Measurements from ENCODE around the gene POLE3. TPM values are rescaled to one million over a fixed set of nuclear protein-coding genes. Genes with fewer than 3 reads are reported as not detected.
"Not testable (repeated sequence)": the region's sequence is repeated elsewhere in the genome, so short reads cannot be mapped to it uniquely, and the experiment has no call there.

POLE3 gene
- polyA plus RNA-seq, 1 donor: 48.0 TPM

GRCh38 chr9:113379094-113379828, 31.2 kb downstream of the POLE3 start:
- peaks cover 61% of the 10 kb centered on the region for H3K4me1 ChIP-seq (ENCODE audit: control insufficient read depth, insufficient read depth, low read length)
- H3K27ac ChIP-seq (ENCODE audit: low read length): peak overlapping the region; percentile 93
- H3K36me3 ChIP-seq (ENCODE audit: control insufficient read depth, insufficient read depth, low read length): peaks cover 11% of the 10 kb centered on the region
- no CpG with 5 or more reads among the region's 24 CpGs for WGBS (ENCODE audit: insufficient coverage, low lambda C conversion rate)
- not testable (repeated sequence) for H3K4me3 ChIP-seq (ENCODE audit: low read length); H3K27me3 ChIP-seq (ENCODE audit: control insufficient read depth, insufficient read depth, low read length); H3K9me3 ChIP-seq (ENCODE audit: control insufficient read depth, low read depth, low read length)
- DNase-seq: peak in 1 of 2 donors; percentile 60

DNA sequence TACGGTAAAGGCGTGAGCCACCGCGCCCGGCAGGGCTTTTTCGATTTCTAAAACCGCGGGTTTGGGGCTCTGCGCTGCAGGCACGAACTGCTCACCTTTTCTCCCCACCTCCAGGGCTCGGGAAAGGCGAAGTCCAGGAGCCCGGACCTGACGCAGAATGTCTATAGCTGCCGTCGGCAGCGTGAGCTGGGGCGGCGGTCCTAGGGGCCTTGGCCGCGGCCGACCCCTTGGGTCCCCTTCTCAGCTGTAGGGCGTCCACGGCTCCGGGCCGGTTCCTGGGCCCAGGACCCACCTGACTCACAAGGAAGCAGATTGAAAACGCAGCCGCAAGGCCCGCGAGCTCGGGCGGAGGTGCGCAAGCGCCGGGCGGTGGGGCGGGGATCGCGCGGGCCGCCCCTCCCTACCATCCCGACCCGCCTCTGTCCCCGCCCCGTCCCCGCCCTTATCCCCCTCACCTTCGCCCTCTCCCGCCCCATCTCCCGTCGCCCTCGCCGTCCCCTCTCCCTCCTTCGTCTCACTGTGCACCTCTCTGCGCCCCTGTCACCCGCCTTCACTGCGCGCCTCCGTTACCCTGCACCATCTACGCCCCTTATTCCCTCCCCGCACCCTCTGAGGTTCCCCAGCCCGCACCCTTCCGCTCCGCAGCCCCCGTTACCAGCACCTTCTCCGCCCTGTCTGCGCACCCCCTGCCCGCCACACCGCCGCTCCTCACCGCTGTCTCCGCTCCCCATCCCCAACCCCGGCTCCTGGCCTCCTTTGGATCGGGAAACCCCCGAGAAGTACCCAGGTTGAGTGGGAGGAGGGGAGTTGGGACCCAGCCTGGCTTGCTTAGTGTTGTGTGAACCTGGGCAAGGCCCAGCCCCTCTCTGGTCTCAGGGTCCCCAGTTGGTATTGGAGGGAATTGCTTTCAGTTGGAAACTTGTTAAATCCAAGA, 33.6 kb downstream of the POLE3 start, which contains the start of gene HDHD3:
Gene HDHD3 (minus strand): TSS at position 353 of the 934 bp plus-strand sequence. CDS start 2,632 bp downstream, outside the sequence.
- peaks cover 67% of the 10 kb centered on the region for H3K4me1 ChIP-seq (ENCODE audit: control insufficient read depth, insufficient read depth, low read length)

DNA sequence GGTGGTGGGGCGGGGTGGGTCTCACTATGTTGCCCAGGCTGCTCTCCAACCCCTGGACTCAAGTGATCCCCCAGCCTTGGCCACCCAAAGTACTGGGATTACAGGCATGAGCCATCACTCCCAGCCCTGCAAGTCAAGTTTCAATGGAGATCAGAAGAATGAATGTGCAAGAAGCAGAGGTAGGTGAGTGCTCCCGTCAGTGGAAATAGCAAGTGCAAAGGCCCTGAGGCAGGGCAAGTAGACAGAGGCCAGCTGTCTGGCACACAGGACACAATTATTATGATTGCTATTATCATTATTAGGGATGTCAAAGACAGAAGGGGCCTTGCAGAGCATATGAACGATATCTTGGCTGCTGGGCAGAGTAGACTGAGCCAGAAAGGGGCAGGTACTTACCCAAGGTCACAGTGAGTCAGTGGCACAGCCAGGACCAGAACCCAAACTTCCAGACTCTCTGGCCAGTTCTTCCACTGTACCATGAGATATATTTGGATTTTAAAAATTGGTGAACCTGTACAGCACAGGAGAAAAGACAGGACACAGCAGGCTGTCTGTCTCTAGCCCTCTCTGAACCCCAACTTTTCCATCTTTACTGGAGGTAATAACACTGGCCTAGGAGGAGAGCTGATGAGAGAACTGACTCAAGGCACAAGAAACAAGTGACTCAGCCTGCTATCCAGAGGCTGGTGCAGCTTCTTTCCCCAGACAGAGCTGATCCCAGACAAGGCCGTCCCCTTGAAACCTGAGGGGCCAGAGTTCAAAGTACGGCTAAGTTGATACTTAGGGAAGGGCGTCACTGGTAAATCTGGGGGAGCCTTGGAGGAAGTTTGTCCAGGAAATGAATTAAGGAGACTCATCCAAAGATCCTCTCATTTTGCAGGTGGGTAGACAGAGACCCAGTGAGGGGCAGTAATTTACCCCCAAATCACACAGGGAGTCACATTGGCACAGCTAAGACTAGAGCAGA, 35.1 kb downstream of the POLE3 start:
- WGBS (ENCODE audit: insufficient coverage, low lambda C conversion rate): no CpG with 5 or more reads among the region's 6 CpGs
- peaks cover 63% of the 10 kb centered on the region for H3K4me1 ChIP-seq (ENCODE audit: control insufficient read depth, insufficient read depth, low read length)
- DNase-seq: peak; percentile 93 to 97
- peak overlapping the region; percentile 100 for H3K4me3 ChIP-seq (ENCODE audit: low read length)
- H3K9me3 ChIP-seq (ENCODE audit: control insufficient read depth, low read depth, low read length): no peaks in the 10 kb centered on the region
- H3K27me3 ChIP-seq (ENCODE audit: control insufficient read depth, insufficient read depth, low read length): no peaks in the 10 kb centered on the region
- peaks cover 35% of the 10 kb centered on the region for H3K36me3 ChIP-seq (ENCODE audit: control insufficient read depth, insufficient read depth, low read length)
- H3K27ac ChIP-seq (ENCODE audit: low read length): peak overlapping the region; percentile 100

More for the DNA sequence above, 33.6 kb downstream of the POLE3 start, which contains the start of gene HDHD3:
- Histone ChIP-seq H3K4me3 (ENCODE audit: low read length) (peak within 1 kb of the TSS; percentile 100), H3K9me3 (ENCODE audit: control insufficient read depth, low read depth, low read length) (no peaks in the 10 kb centered on the region), H3K27me3 (ENCODE audit: control insufficient read depth, insufficient read depth, low read length) (no peaks in the 10 kb centered on the region), H3K36me3 (ENCODE audit: control insufficient read depth, insufficient read depth, low read length) (peaks cover 35% of the 10 kb centered on the region), H3K27ac (ENCODE audit: low read length) (peak within 1 kb of the TSS; percentile 100)
- peak; percentile 86 to 93 for DNase-seq
- no CpG with 5 or more reads among the region's 74 CpGs for WGBS (ENCODE audit: insufficient coverage, low lambda C conversion rate)

DNA sequence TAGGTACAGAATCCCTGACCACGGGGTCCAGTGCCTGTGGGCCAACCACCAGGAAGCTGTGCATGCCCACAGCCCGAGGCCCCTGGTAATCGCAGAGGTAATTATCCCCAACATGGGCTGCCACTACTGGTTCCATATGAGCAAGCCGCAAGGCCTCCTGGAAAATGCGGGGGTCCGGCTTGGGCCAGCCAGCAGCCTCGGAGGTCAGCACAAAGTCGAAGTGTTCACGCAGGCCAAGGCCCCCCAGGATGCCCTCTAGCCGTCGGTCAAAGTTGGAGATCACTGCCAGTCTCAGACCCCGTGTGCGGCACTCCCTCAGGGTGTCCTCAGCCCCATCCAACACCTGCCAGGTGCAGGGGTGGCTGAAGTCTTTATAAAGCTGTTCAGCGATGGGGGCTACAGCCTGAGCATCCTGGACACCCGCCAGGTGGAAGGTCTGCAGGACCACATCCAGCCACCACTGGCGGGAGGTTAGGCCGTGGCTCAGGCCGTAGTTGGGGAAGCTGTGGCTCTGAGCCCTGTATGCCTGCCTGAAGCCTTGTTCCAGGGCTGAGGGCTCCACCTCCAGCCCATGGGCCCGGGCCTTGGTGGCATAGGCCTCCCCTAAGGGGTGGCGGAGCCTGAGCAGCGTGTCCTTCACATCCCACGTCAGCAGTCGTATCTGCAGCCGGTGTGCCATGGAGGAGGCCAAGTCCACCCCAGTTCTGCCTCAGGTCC, 36.6 kb downstream of the POLE3 start:
- H3K4me3 ChIP-seq (ENCODE audit: low read length): peak overlapping the region; percentile 100
- H3K4me1 ChIP-seq (ENCODE audit: control insufficient read depth, insufficient read depth, low read length): peaks cover 52% of the 10 kb centered on the region

DNA sequence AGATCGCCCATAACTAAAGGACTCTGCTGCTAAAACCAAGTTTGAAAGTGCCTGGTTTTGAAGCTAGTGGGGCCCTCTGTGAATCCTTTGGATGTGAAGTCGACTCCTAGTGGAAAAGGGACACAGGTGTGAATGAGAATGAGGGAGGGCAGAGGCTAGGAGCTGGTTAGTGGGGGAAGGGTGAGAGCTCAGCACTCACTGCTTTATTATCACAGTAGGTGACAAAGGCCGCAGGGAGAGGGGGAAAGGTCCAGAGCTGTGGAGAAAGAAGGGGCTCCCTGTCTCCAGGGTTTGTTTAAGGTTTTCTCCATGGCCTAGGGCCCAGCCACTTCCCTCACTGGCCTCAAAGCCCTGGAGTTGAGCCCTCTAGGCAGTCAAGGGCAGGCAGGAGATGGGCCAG, 37.2 kb downstream of the POLE3 start:
- Histone ChIP-seq H3K4me1 (ENCODE audit: control insufficient read depth, insufficient read depth, low read length) (peaks cover 47% of the 10 kb centered on the region), H3K27me3 (ENCODE audit: control insufficient read depth, insufficient read depth, low read length) (no peaks in the 10 kb centered on the region), H3K27ac (ENCODE audit: low read length) (peak overlapping the region; percentile 100), H3K36me3 (ENCODE audit: control insufficient read depth, insufficient read depth, low read length) (peaks cover 35% of the 10 kb centered on the region), H3K4me3 (ENCODE audit: low read length) (peak overlapping the region; percentile 100), H3K9me3 (ENCODE audit: control insufficient read depth, low read depth, low read length) (no peaks in the 10 kb centered on the region)
- DNase-seq: peak; percentile 65 to 86
- no CpG with 5 or more reads among the region's 3 CpGs for WGBS (ENCODE audit: insufficient coverage, low lambda C conversion rate)

More for the DNA sequence above, 36.6 kb downstream of the POLE3 start:
- H3K9me3 ChIP-seq (ENCODE audit: control insufficient read depth, low read depth, low read length): no peaks in the 10 kb centered on the region
- no peak for DNase-seq
- peaks cover 35% of the 10 kb centered on the region for H3K36me3 ChIP-seq (ENCODE audit: control insufficient read depth, insufficient read depth, low read length)
- WGBS (ENCODE audit: insufficient coverage, low lambda C conversion rate): no CpG with 5 or more reads among the region's 24 CpGs
- H3K27me3 ChIP-seq (ENCODE audit: control insufficient read depth, insufficient read depth, low read length): no peaks in the 10 kb centered on the region
- H3K27ac ChIP-seq (ENCODE audit: low read length): peak overlapping the region; percentile 100

- H3K9me3 ChIP-seq (ENCODE audit: control insufficient read depth, low read depth, low read length): no peaks in the 10 kb centered on the region
- WGBS (ENCODE audit: insufficient coverage, low lambda C conversion rate): no CpG with 5 or more reads among the region's 5 CpGs
- no peak overlapping the region for H3K4me3 ChIP-seq (ENCODE audit: low read length)
- H3K27me3 ChIP-seq (ENCODE audit: control insufficient read depth, insufficient read depth, low read length): no peaks in the 10 kb centered on the region
- no peak for DNase-seq
- peaks cover 35% of the 10 kb centered on the region for H3K36me3 ChIP-seq (ENCODE audit: control insufficient read depth, insufficient read depth, low read length)
- H3K4me1 ChIP-seq (ENCODE audit: control insufficient read depth, insufficient read depth, low read length): peaks cover 38% of the 10 kb centered on the region
- H3K27ac ChIP-seq (ENCODE audit: low read length): peak overlapping the region; percentile 15
Measured at GRCh38 chr9:113372059-113372458, 38.4 kb downstream of the POLE3 start.

DNA sequence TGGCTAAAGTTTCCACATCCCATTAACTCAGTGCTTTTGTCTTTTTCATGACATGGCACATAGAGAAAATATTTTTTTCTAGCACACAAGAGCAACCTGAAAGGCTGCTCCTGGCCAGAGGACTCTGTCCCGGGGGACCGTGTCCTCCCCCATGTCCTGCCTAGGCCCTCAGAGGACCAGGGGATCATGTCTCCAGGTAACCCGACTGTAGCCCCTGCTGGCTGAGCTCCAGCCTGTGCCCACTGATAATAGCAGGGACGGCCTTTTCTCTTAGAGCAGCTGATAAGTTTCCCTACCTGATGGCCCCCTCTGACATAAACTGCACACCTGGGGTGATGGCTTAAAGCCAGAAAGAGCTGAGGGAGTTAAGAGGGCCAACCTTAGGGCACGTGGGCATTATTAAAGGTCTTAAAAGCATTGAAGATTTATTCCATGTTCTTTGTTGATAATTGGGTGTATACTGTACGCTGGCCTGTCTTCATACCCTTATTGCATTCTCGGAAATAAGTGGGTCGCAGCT, 39.6 kb downstream of the POLE3 start:
- no peaks in the 10 kb centered on the region for H3K9me3 ChIP-seq (ENCODE audit: control insufficient read depth, low read depth, low read length)
- H3K4me3 ChIP-seq (ENCODE audit: low read length): no peak overlapping the region
- DNase-seq: peak in 1 of 2 donors; percentile 49
- peaks cover 35% of the 10 kb centered on the region for H3K36me3 ChIP-seq (ENCODE audit: control insufficient read depth, insufficient read depth, low read length)
- no peaks in the 10 kb centered on the region for H3K27me3 ChIP-seq (ENCODE audit: control insufficient read depth, insufficient read depth, low read length)
- H3K4me1 ChIP-seq (ENCODE audit: control insufficient read depth, insufficient read depth, low read length): peaks cover 37% of the 10 kb centered on the region
- WGBS (ENCODE audit: insufficient coverage, low lambda C conversion rate): no CpG with 5 or more reads among the region's 8 CpGs
- H3K27ac ChIP-seq (ENCODE audit: low read length): no peak overlapping the region

DNA sequence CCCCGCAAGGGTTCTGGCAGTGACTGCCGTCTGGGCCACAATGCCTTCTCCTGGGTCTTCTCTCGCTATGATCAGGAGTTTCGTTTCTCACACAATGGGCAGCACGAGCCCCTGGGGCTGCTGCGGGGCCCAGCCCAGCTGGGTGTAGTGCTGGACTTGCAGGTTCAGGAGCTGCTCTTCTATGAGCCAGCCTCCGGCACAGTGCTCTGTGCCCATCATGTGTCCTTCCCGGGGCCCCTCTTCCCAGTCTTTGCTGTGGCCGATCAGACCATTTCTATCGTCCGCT, 40.7 kb downstream of the POLE3 start:
- no peaks in the 10 kb centered on the region for H3K27me3 ChIP-seq (ENCODE audit: control insufficient read depth, insufficient read depth, low read length)
- WGBS (ENCODE audit: insufficient coverage, low lambda C conversion rate): no CpG with 5 or more reads among the region's 11 CpGs

More for the DNA sequence above, 40.7 kb downstream of the POLE3 start:
- H3K4me3 ChIP-seq (ENCODE audit: low read length): no peak overlapping the region
- no peaks in the 10 kb centered on the region for H3K9me3 ChIP-seq (ENCODE audit: control insufficient read depth, low read depth, low read length)
- H3K27ac ChIP-seq (ENCODE audit: low read length): no peak overlapping the region
- H3K36me3 ChIP-seq (ENCODE audit: control insufficient read depth, insufficient read depth, low read length): peaks cover 30% of the 10 kb centered on the region
- peaks cover 33% of the 10 kb centered on the region for H3K4me1 ChIP-seq (ENCODE audit: control insufficient read depth, insufficient read depth, low read length)
- DNase-seq: no peak

All from large intestine (tissue), 3 donors.